ENCODE data around the gene JDP2. TPM values are rescaled to one million over a fixed set of nuclear protein-coding genes. Genes with fewer than 3 reads are reported as not detected.

Gene JDP2
- total RNA-seq, 6 experiments from 2014 or later = 48.0 to 67.8 (median 61.8) TPM

DNA sequence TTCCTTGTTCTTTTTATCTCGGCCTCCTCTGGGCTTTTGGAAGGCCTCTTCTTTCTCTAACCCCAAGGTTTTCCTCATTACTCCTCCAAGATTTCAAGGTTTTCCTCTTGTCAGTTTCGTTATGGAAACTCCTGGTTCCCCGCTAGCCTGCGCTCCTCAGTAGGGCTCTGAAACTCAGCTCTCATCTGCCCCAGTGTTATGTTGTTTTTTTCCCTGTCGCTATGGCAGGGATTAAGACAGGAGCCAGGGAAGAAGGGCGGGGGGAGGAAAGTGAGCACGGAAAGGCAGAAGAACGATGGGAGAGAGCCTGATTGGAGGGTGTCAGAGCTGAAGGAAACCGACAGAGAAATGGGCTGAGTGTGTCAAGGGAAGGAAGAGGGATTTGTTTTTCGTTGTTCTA, 26.5 kb upstream of the JDP2 start:
- no peak overlapping the region; the same call in 1 of the 2 replicates for H3K27ac Mint-ChIP-seq
- no peak for DNase-seq
- no peaks in the 10 kb centered on the region for H3K36me3 Mint-ChIP-seq (ENCODE audit: low read depth)
- H3K4me1 Mint-ChIP-seq (ENCODE audit: low read depth) = peaks cover 8% of the 10 kb centered on the region
- H3K27me3 Mint-ChIP-seq (ENCODE audit: insufficient read depth) = peaks cover 32% of the 10 kb centered on the region
- H3K9me3 Mint-ChIP-seq = peaks cover 4% of the 10 kb centered on the region; the same call in 1 of the 2 replicates
- no peak overlapping the region; the same call in 1 of the 2 replicates for H3K4me3 Mint-ChIP-seq
- TF ChIP-seq, protein P1, sequence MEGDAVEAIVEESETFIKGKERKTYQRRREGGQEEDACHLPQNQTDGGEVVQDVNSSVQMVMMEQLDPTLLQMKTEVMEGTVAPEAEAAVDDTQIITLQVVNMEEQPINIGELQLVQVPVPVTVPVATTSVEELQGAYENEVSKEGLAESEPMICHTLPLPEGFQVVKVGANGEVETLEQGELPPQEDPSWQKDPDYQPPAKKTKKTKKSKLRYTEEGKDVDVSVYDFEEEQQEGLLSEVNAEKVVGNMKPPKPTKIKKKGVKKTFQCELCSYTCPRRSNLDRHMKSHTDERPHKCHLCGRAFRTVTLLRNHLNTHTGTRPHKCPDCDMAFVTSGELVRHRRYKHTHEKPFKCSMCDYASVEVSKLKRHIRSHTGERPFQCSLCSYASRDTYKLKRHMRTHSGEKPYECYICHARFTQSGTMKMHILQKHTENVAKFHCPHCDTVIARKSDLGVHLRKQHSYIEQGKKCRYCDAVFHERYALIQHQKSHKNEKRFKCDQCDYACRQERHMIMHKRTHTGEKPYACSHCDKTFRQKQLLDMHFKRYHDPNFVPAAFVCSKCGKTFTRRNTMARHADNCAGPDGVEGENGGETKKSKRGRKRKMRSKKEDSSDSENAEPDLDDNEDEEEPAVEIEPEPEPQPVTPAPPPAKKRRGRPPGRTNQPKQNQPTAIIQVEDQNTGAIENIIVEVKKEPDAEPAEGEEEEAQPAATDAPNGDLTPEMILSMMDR (IDR thresholded peaks at IDR 0.05) = no peak

DNA sequence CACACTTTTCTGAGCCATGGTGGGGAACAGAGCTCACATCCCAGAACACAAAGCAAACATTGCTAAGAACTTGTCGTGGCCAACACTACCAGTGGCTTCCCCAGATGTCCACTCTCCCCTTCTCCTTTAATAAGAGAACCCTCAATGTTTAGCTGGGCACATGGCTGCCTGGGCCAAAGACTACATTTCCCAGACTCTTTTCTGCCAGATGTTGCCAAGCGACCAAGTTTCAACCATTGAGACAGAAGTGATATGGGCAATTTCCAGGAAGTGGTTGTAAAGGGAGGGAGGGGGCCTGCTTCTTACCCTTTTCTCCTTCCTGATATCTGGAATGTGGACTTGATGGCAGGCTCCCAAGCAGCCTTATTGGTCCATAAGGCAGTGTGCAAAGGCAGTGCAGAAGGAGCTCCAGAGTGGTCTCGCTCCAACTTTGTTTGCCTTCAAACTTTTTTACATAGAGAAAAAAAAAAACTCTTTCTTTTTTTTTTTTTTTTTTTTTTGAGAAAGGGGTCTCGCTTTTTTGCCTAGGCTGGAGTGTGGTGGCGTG, 24.9 kb upstream of the JDP2 start:
- Mint-ChIP-seq H3K9me3 (peaks cover 4% of the 10 kb centered on the region; the same call in 1 of the 2 replicates), H3K36me3 (ENCODE audit: low read depth) (no peaks in the 10 kb centered on the region), H3K4me3 (no peak overlapping the region), H3K4me1 (ENCODE audit: low read depth) (peaks cover 8% of the 10 kb centered on the region), H3K27ac (no peak overlapping the region), H3K27me3 (ENCODE audit: insufficient read depth) (peaks cover 23% of the 10 kb centered on the region)
- DNase-seq = no peak
- TF ChIP-seq, protein P1 (IDR thresholded peaks at IDR 0.05) = no peak

DNA sequence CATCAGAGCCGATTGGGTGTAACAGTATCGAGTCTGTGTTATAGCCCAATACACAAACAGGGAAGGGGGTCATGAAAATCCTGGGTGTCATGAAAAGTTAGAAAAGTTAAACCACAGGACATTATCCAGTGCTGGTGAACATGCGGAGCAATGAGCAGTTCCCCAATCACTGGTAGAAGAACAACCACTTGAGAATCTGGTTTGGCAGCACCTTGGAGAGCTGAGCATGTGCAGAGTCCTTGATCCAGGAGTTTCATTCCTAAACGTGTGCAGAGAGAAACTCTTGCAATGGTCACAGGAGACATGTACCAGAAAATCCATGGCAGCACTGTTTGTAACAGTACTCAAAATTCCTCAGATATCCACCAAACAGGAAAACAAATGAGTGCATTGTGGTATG, 23.0 kb upstream of the JDP2 start:
- no peaks in the 10 kb centered on the region for H3K9me3 Mint-ChIP-seq
- H3K27ac Mint-ChIP-seq = no peak overlapping the region
- peaks cover 8% of the 10 kb centered on the region; the same call in 1 of the 2 replicates for H3K27me3 Mint-ChIP-seq (ENCODE audit: insufficient read depth)
- H3K4me1 Mint-ChIP-seq (ENCODE audit: low read depth) = peaks cover 8% of the 10 kb centered on the region
- no peak overlapping the region for H3K4me3 Mint-ChIP-seq
- no peaks in the 10 kb centered on the region for H3K36me3 Mint-ChIP-seq (ENCODE audit: low read depth)
- no peak for DNase-seq
- TF ChIP-seq, protein P1 (IDR thresholded peaks at IDR 0.05) = no peak

DNA sequence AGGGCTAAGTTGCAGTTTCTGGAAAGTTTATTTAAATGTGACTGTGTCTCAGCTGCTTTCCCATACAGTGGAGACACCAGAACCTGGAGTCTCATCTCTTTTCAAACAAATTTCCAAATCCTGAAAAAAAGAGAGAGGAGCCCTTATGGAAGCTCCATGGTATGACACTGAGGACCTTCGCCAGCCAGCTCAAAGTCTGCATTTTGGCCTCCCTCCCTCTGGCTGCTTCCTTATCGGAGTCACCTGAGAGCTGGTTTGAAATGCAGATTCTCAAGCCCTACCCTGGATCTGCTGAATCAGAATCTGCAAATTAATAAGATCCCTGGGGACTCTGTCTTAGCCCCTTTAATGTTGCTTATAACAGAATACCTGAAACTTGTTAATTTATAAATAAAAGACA, 21.7 kb upstream of the JDP2 start:
- Mint-ChIP-seq H3K4me3 (no peak overlapping the region), H3K36me3 (ENCODE audit: low read depth) (no peaks in the 10 kb centered on the region), H3K27me3 (ENCODE audit: insufficient read depth) (peaks cover 8% of the 10 kb centered on the region), H3K27ac (no peak overlapping the region), H3K4me1 (ENCODE audit: low read depth) (peaks cover 16% of the 10 kb centered on the region), H3K9me3 (no peaks in the 10 kb centered on the region)
- TF ChIP-seq, protein P1 (IDR thresholded peaks at IDR 0.05) = no peak
- no peak for DNase-seq

DNA sequence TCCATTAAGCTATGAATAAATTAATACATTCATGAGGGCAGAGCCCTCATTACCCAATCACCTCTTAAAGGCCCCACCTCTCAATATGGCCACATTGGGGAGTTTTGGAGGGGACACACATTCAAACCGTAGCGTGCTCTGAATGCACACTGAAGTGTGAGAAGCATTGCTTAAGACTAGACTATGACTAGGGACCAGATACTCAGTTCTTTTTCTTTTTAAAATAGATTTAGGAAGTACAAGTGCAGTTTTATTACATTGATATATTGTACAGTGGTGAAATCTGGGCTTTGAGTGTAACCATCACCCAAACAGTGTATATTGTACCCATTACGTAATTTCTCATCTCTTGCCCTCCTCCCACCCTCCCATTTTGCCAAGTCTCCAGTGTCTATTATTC, 21.0 kb upstream of the JDP2 start:
- DNase-seq = no peak
- H3K27ac Mint-ChIP-seq = no peak overlapping the region
- TF ChIP-seq, protein P1 (IDR thresholded peaks at IDR 0.05) = no peak
- H3K4me3 Mint-ChIP-seq = no peak overlapping the region
- no peaks in the 10 kb centered on the region for H3K9me3 Mint-ChIP-seq
- peaks cover 7% of the 10 kb centered on the region for H3K27me3 Mint-ChIP-seq (ENCODE audit: insufficient read depth)
- peaks cover 12% of the 10 kb centered on the region for H3K4me1 Mint-ChIP-seq (ENCODE audit: low read depth)
- no peaks in the 10 kb centered on the region for H3K36me3 Mint-ChIP-seq (ENCODE audit: low read depth)

Measured in HFFc6 (cell line).